SK-N-SH treated with all-trans-retinoic acid at 6 μM for 48 hours (cell line): ENCODE data around the gene ZNF536.

Experiments used
- ATAC-seq: fragments of 200-7000 bp; cut with Tn5 transposase; 3 replicates; pipeline ENCODE4 v1.9.1; 2020; ENCODE audit warnings: mild to moderate bottlenecking, moderate library complexity
- BACH2 ChIP-seq: fragments of 250-450 bp; sonication (Bioruptor Pico); IDR thresholded peaks from 2 replicates; pipeline ENCODE4 v1.9.0; 2021; ENCODE audit warnings: mild to moderate bottlenecking, borderline replicate concordance
- CSDC2 ChIP-seq: fragments of 250-450 bp; sonication (Bioruptor Pico); IDR thresholded peaks from 2 replicates; pipeline ENCODE4 v1.5.0; 2020; ENCODE audit warnings: mild to moderate bottlenecking, moderate library complexity
- GLIS3 ChIP-seq: fragments of 250-450 bp; sonication (Bioruptor Pico); IDR thresholded peaks from 2 replicates; pipeline ENCODE4 v1.5.0; 2020; ENCODE audit warnings: mild to moderate bottlenecking, moderate library complexity
- ISL1 ChIP-seq: fragments of 250-450 bp; sonication (Bioruptor Pico); IDR thresholded peaks from 2 replicates; pipeline ENCODE4 v2.1.2; 2022; ENCODE audit warnings: mild to moderate bottlenecking, moderate library complexity
- OSR1 ChIP-seq: fragments of 250-450 bp; sonication (Bioruptor Pico); IDR thresholded peaks from 2 replicates; pipeline ENCODE4 v1.8.0; 2022; ENCODE audit warnings: moderate library complexity, mild to moderate bottlenecking, inconsistent platforms
- PPARA ChIP-seq: fragments of 250-450 bp; sonication (Bioruptor Pico); IDR thresholded peaks from 2 replicates; pipeline ENCODE4 v1.5.0; 2020; ENCODE audit warnings: mild to moderate bottlenecking, borderline replicate concordance
- RARB ChIP-seq: fragments of 250-450 bp; sonication (Bioruptor Pico); IDR thresholded peaks from 2 replicates; pipeline ENCODE4 v1.8.0; 2021; ENCODE audit warnings: mild to moderate bottlenecking, moderate library complexity
- SNAI2 ChIP-seq: fragments of 250-450 bp; sonication (Bioruptor Pico); IDR thresholded peaks from 2 replicates; pipeline ENCODE4 v1.5.0; 2020; ENCODE audit warnings: mild to moderate bottlenecking, moderate library complexity
- TCF4 ChIP-seq: fragments of 250-450 bp; sonication (Bioruptor Pico); IDR thresholded peaks from 2 replicates; pipeline ENCODE4 v1.8.0; 2021; ENCODE audit warnings: mild to moderate bottlenecking, moderate library complexity, borderline replicate concordance
- TOX ChIP-seq: fragments of 250-450 bp; sonication (Bioruptor Pico); IDR thresholded peaks from 2 replicates; pipeline ENCODE4 v1.8.0; 2021; ENCODE audit warnings: mild to moderate bottlenecking, moderate library complexity, borderline replicate concordance
- ZC3H10 ChIP-seq: fragments of 250-450 bp; sonication (Bioruptor Pico); IDR thresholded peaks from 2 replicates; pipeline ENCODE4 v1.5.1; 2021; ENCODE audit warnings: mild to moderate bottlenecking, moderate library complexity
- ZFP3 ChIP-seq: fragments of 250-450 bp; sonication (Bioruptor Pico); IDR thresholded peaks from 2 replicates; pipeline ENCODE4 v1.5.0; 2020; ENCODE audit warnings: mild to moderate bottlenecking, moderate library complexity
- ZNF565 ChIP-seq: fragments of 450-650 bp; formaldehyde crosslinking; conservative IDR thresholded peaks from 2 replicates; pipeline ENCODE4 v1.5.0; 2020; ENCODE audit warnings: low read depth, mild to moderate bottlenecking, moderate library complexity
- ZNF70 ChIP-seq: fragments of 450-650 bp; formaldehyde crosslinking; IDR thresholded peaks from 2 replicates; pipeline ENCODE4 v1.5.0; 2020; ENCODE audit warnings: mild to moderate bottlenecking, moderate library complexity
- ZNF8 ChIP-seq: fragments of 450-650 bp; formaldehyde crosslinking; IDR thresholded peaks from 2 replicates; pipeline ENCODE4 v1.5.0; 2020; ENCODE audit warnings: mild to moderate bottlenecking, moderate library complexity
- TF ChIP-seq, protein P1 (sequence below): fragments of 250-450 bp; sonication (Bioruptor Pico); IDR thresholded peaks from 2 replicates; pipeline ENCODE4 v1.5.1; 2020; ENCODE audit warnings: low read depth, mild to moderate bottlenecking, moderate library complexity
- TF ChIP-seq, protein P2 (sequence below): fragments of 250-450 bp; sonication (Bioruptor Pico); IDR thresholded peaks from 2 replicates; pipeline ENCODE4 v1.5.1; 2021; ENCODE audit warnings: mild to moderate bottlenecking, moderate library complexity
- TF ChIP-seq, protein P3 (sequence below): fragments of 250-450 bp; sonication (Bioruptor Pico); IDR thresholded peaks from 2 replicates; pipeline ENCODE4 v1.8.0; 2020; ENCODE audit warnings: mild to moderate bottlenecking, moderate library complexity, borderline replicate concordance
- TF ChIP-seq, protein P4 (sequence below): fragments of 250-450 bp; sonication (Bioruptor Pico); IDR thresholded peaks from 2 replicates; pipeline ENCODE4 v1.8.0; 2021; ENCODE audit warnings: low read depth, mild to moderate bottlenecking, moderate library complexity, borderline replicate concordance
- TF ChIP-seq, protein P5 (sequence below): fragments of 250-450 bp; sonication (Bioruptor Pico); IDR thresholded peaks from 2 replicates; pipeline ENCODE4 v1.5.0; 2020; ENCODE audit warnings: mild to moderate bottlenecking, moderate library complexity

The ZNF536 gene

DNA sequence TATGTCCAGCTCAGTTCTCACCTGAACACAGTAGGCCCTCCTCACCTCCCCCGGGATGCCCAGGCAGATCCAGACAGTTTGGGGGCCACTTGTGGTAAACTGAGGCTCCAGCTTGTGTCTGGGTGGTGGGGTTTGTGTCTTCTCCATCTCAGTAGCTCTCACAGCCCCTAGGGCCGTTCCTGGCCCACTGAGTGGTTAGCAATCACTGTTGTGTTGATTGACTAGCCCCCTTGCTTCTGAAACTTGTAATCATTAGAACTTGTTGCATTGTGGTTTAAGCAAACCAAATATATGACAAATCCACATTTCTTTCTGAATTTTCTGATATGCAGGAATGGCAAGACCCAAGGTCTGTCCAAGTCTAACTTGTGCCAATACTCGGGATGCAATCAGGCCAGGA is 13.9 kb upstream of the ZNF536 start:
- TF ChIP-seq BACH2, result no peak
- no peak for TF ChIP-seq ZNF70 (CRISPR knock-in tag)
- no peak for TF ChIP-seq CSDC2 (CRISPR knock-in tag)
- TF ChIP-seq ZNF8 (CRISPR knock-in tag), result no peak
- no peak for TF ChIP-seq TCF4 (CRISPR knock-in tag)
- TF ChIP-seq, protein P1, sequence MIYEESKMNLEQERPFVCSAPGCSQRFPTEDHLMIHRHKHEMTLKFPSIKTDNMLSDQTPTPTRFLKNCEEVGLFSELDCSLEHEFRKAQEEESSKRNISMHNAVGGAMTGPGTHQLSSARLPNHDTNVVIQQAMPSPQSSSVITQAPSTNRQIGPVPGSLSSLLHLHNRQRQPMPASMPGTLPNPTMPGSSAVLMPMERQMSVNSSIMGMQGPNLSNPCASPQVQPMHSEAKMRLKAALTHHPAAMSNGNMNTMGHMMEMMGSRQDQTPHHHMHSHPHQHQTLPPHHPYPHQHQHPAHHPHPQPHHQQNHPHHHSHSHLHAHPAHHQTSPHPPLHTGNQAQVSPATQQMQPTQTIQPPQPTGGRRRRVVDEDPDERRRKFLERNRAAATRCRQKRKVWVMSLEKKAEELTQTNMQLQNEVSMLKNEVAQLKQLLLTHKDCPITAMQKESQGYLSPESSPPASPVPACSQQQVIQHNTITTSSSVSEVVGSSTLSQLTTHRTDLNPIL (CRISPR knock-in tag), result no peak
- no peak for ATAC-seq

DNA sequence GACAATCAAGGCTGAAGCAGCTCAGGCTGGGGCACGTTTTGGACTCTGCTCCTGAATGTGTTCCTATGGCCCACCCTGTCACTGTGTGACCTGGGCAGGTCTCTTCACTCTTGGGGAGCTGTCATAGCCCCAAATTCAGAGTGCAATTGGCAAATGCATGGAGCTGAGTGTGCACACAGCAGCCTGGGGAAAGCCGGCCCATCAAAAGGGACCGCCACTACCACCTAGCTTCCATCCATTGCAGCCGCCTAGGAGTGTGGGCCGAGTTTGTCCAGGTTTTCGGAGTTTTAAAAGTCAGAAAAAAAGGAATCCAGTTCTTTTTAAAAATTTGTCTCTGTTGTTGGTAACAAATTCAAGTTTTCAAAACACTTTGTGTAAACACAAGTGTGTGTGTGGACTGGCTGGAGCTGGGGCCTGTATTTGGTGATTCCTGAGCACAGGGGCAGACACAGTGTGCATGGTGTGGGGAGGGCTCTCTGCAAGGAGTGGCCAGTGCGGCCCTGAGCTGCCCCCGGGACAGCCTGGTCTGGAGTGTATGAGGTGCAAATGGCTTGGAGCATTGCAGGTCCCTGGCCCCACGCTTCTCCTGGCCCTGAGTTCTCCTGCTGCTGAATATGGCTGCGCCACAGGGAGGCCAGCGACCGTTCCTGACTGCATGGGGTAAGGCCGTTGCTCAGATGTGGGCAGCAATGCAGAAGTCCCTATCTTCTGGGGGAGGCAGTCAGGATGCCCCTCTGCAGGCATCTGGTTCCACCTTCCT is 13.2 kb upstream of the ZNF536 start:
- no peak for ATAC-seq
- no peak for TF ChIP-seq ZNF8 (CRISPR knock-in tag)
- no peak for TF ChIP-seq GLIS3 (CRISPR knock-in tag)
- TF ChIP-seq, protein P2, sequence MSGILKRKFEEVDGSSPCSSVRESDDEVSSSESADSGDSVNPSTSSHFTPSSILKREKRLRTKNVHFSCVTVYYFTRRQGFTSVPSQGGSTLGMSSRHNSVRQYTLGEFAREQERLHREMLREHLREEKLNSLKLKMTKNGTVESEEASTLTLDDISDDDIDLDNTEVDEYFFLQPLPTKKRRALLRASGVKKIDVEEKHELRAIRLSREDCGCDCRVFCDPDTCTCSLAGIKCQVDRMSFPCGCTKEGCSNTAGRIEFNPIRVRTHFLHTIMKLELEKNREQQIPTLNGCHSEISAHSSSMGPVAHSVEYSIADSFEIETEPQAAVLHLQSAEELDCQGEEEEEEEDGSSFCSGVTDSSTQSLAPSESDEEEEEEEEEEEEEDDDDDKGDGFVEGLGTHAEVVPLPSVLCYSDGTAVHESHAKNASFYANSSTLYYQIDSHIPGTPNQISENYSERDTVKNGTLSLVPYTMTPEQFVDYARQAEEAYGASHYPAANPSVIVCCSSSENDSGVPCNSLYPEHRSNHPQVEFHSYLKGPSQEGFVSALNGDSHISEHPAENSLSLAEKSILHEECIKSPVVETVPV (CRISPR knock-in tag), result no peak
- TF ChIP-seq CSDC2 (CRISPR knock-in tag), result no peak
- TF ChIP-seq, protein P3, sequence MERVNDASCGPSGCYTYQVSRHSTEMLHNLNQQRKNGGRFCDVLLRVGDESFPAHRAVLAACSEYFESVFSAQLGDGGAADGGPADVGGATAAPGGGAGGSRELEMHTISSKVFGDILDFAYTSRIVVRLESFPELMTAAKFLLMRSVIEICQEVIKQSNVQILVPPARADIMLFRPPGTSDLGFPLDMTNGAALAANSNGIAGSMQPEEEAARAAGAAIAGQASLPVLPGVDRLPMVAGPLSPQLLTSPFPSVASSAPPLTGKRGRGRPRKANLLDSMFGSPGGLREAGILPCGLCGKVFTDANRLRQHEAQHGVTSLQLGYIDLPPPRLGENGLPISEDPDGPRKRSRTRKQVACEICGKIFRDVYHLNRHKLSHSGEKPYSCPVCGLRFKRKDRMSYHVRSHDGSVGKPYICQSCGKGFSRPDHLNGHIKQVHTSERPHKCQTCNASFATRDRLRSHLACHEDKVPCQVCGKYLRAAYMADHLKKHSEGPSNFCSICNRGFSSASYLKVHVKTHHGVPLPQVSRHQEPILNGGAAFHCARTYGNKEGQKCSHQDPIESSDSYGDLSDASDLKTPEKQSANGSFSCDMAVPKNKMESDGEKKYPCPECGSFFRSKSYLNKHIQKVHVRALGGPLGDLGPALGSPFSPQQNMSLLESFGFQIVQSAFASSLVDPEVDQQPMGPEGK, result no peak
- TF ChIP-seq ZFP3 (CRISPR knock-in tag), result no peak
- no peak for TF ChIP-seq PPARA
- TF ChIP-seq, protein P4, sequence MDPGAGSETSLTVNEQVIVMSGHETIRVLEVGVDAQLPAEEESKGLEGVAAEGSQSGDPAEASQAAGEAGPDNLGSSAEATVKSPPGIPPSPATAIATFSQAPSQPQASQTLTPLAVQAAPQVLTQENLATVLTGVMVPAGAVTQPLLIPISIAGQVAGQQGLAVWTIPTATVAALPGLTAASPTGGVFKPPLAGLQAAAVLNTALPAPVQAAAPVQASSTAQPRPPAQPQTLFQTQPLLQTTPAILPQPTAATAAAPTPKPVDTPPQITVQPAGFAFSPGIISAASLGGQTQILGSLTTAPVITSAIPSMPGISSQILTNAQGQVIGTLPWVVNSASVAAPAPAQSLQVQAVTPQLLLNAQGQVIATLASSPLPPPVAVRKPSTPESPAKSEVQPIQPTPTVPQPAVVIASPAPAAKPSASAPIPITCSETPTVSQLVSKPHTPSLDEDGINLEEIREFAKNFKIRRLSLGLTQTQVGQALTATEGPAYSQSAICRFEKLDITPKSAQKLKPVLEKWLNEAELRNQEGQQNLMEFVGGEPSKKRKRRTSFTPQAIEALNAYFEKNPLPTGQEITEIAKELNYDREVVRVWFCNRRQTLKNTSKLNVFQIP (CRISPR knock-in tag), result no peak
- TF ChIP-seq, protein P5, sequence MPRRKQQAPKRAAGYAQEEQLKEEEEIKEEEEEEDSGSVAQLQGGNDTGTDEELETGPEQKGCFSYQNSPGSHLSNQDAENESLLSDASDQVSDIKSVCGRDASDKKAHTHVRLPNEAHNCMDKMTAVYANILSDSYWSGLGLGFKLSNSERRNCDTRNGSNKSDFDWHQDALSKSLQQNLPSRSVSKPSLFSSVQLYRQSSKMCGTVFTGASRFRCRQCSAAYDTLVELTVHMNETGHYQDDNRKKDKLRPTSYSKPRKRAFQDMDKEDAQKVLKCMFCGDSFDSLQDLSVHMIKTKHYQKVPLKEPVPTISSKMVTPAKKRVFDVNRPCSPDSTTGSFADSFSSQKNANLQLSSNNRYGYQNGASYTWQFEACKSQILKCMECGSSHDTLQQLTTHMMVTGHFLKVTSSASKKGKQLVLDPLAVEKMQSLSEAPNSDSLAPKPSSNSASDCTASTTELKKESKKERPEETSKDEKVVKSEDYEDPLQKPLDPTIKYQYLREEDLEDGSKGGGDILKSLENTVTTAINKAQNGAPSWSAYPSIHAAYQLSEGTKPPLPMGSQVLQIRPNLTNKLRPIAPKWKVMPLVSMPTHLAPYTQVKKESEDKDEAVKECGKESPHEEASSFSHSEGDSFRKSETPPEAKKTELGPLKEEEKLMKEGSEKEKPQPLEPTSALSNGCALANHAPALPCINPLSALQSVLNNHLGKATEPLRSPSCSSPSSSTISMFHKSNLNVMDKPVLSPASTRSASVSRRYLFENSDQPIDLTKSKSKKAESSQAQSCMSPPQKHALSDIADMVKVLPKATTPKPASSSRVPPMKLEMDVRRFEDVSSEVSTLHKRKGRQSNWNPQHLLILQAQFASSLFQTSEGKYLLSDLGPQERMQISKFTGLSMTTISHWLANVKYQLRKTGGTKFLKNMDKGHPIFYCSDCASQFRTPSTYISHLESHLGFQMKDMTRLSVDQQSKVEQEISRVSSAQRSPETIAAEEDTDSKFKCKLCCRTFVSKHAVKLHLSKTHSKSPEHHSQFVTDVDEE, result no peak
- TF ChIP-seq ZC3H10 (CRISPR knock-in tag), result no peak
- TF ChIP-seq ZNF565, result no peak
- TF ChIP-seq ZNF70 (CRISPR knock-in tag), result no peak
- TF ChIP-seq BACH2, result no peak
- TF ChIP-seq SNAI2 (CRISPR knock-in tag), result no peak
- no peak for TF ChIP-seq TCF4 (CRISPR knock-in tag)
- no peak for TF ChIP-seq ISL1
- TF ChIP-seq, protein P1 (CRISPR knock-in tag), result no peak
- TF ChIP-seq RARB (CRISPR knock-in tag), result no peak
- no peak for TF ChIP-seq TOX (CRISPR knock-in tag)
- no peak for TF ChIP-seq OSR1
- TF ChIP-seq, all 23 proteins: peak for 0
